Measurements from ENCODE around the gene MST1. TPM values are rescaled to one million over a fixed set of nuclear protein-coding genes. Genes with fewer than 3 reads are reported as not detected.

MST1 gene
- total RNA-seq, 4 donors from 2014 or later, result 11.7 to 23.7 (median 17.0) TPM

DNA sequence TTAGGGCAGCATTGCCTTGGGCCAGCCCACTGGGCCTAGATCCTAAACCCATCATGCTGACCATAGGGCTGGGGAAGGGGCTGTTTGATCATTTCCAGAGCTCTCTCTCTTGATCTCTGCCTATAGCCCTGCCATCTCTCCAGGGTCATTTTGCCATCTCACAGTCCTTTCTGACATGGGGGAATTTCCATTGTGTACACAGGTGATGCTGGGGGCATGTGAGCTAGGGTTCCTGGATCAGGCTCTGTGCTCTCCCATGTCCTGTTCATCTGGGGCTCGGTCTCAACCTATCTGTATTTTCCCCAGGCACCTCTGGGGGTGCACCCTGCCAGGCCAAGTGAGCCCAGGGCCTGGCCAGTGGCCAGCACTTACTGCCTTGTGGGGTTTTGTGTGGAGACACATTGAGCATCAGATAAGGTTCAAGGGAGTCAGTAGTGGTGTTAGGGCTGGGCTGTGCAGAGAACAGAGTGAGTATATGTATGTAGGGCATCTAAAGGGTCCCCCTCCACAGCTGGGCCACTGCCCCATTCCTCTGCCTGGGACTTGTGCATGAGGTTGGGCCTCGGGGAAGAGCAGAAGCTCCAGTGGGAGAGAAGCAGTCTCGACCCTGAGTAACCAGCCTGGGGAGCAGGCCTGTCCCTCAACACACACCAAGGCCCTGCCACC is 40.8 kb downstream of the MST1 start:
- 75 to 82% methylated on average over 2 to 3 of the region's 3 CpGs for WGBS, 2 donors
- Histone ChIP-seq H3K9me3 (no peaks in the 10 kb centered on the region), H3K36me3 (peaks cover 0 to 20% (median 0%) of the 10 kb centered on the region in 3 donors), H3K27me3 (no peaks in the 10 kb centered on the region), H3K4me3 (no peak overlapping the region), H3K4me1 (no peaks in the 10 kb centered on the region), H3K27ac (no peak overlapping the region)
- TF ChIP-seq POLR2A (IDR thresholded peaks at IDR 0.05) (no peak), EP300 (IDR thresholded peaks at IDR 0.05) (no peak)
- TF ChIP-seq, protein P1, sequence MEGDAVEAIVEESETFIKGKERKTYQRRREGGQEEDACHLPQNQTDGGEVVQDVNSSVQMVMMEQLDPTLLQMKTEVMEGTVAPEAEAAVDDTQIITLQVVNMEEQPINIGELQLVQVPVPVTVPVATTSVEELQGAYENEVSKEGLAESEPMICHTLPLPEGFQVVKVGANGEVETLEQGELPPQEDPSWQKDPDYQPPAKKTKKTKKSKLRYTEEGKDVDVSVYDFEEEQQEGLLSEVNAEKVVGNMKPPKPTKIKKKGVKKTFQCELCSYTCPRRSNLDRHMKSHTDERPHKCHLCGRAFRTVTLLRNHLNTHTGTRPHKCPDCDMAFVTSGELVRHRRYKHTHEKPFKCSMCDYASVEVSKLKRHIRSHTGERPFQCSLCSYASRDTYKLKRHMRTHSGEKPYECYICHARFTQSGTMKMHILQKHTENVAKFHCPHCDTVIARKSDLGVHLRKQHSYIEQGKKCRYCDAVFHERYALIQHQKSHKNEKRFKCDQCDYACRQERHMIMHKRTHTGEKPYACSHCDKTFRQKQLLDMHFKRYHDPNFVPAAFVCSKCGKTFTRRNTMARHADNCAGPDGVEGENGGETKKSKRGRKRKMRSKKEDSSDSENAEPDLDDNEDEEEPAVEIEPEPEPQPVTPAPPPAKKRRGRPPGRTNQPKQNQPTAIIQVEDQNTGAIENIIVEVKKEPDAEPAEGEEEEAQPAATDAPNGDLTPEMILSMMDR (IDR thresholded peaks at IDR 0.05), result no peak
- no peak for DNase-seq (ENCODE audit: low spot score in 2 of 2)

DNA sequence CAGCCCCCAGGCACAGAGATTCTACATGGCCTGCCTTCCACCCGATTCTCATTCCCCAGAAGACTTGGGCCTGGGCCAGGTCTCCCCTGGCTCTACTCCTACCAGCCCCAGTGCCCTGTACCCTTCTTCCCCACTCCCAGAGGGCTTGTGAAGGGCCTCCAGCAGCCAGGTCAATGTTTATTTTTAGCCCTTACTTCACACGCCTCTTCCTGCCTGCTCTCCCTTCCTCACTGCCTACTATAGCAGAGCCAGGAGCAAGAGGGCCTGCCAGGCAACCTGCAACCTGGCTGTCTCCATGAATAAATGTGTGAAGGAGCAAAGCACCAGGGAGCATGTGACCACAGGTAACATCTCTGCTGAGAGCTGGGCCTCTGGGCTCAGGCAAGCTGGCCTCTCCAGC is 41.5 kb downstream of the MST1 start:
- H3K4me3 ChIP-seq, result no peak overlapping the region
- H3K9me3 ChIP-seq, result no peaks in the 10 kb centered on the region
- DNase-seq (ENCODE audit: low spot score in 2 of 2), result no peak
- no peaks in the 10 kb centered on the region for H3K4me1 ChIP-seq
- TF ChIP-seq POLR2A (IDR thresholded peaks at IDR 0.05) (no peak), EP300 (IDR thresholded peaks at IDR 0.05) (no peak)
- TF ChIP-seq, protein P1 (IDR thresholded peaks at IDR 0.05), result no peak
- no peak overlapping the region for H3K27ac ChIP-seq
- peaks cover 0 to 23% (median 0%) of the 10 kb centered on the region in 3 donors for H3K36me3 ChIP-seq
- WGBS, 2 donors, result 62 to 71% methylated on average over 2 of the region's 2 CpGs
- H3K27me3 ChIP-seq, result no peaks in the 10 kb centered on the region

DNA sequence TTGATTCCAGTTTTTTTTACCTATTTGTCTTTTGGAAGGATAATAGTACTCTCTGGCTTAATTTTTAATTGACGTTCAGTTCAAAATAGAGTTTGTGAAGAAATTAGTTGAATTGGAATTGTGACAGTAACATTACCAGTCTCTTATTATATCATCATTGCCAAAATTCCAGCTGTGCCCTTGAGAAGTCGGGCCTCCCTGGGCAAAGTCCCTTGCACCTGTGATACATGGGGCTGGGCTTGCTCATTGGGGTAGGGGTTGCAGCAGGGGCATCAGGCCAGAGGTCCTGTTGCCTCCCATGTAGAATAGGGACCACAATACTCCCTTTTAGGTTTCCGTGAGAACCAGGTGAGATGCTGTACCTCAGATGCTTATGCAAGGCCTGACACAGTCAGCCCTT is 43.0 kb downstream of the MST1 start:
- no peak for DNase-seq (ENCODE audit: low spot score in 2 of 2)
- TF ChIP-seq POLR2A (IDR thresholded peaks at IDR 0.05) (no peak), EP300 (IDR thresholded peaks at IDR 0.05) (no peak)
- TF ChIP-seq, protein P1 (IDR thresholded peaks at IDR 0.05), result no peak
- H3K4me1 ChIP-seq, result no peaks in the 10 kb centered on the region
- H3K27ac ChIP-seq, result no peak overlapping the region
- H3K36me3 ChIP-seq, result peaks cover 0 to 18% (median 0%) of the 10 kb centered on the region in 3 donors
- 81 to 84% methylated on average over 3 of the region's 3 CpGs for WGBS, 2 donors
- H3K4me3 ChIP-seq, result no peak overlapping the region
- H3K9me3 ChIP-seq, result no peaks in the 10 kb centered on the region
- no peaks in the 10 kb centered on the region for H3K27me3 ChIP-seq

DNA sequence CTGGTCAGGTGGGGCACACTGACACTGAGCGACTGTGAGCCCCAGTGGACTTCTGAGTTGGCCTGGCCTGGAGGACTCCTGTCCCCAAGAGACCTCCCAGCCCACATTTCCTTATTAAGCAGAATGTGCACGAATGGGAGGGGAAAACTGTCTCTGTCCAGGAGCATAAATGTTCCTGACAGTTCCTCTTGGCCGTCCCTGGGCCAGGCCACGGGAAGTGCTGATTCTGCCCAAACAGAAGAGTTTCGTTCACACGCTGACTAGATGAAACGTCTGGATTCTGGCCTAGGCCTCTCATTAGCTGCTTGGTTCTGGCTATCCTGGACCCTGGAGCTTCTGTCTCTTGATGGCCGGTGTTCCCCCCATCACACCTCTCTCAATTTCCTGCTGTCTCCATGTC is 44.6 kb downstream of the MST1 start:
- H3K27ac ChIP-seq, result no peak overlapping the region
- TF ChIP-seq, protein P1 (IDR thresholded peaks at IDR 0.05), result no peak
- TF ChIP-seq POLR2A (IDR thresholded peaks at IDR 0.05) (no peak), EP300 (IDR thresholded peaks at IDR 0.05) (no peak)
- no peaks in the 10 kb centered on the region for H3K4me1 ChIP-seq
- H3K4me3 ChIP-seq, result no peak overlapping the region
- peaks cover 0 to 14% (median 0%) of the 10 kb centered on the region in 3 donors for H3K36me3 ChIP-seq
- no peak for DNase-seq (ENCODE audit: low spot score in 2 of 2)
- no peaks in the 10 kb centered on the region for H3K9me3 ChIP-seq
- WGBS, 2 donors, result 81 to 87% methylated on average over 7 to 8 of the region's 8 CpGs
- no peaks in the 10 kb centered on the region for H3K27me3 ChIP-seq

DNA sequence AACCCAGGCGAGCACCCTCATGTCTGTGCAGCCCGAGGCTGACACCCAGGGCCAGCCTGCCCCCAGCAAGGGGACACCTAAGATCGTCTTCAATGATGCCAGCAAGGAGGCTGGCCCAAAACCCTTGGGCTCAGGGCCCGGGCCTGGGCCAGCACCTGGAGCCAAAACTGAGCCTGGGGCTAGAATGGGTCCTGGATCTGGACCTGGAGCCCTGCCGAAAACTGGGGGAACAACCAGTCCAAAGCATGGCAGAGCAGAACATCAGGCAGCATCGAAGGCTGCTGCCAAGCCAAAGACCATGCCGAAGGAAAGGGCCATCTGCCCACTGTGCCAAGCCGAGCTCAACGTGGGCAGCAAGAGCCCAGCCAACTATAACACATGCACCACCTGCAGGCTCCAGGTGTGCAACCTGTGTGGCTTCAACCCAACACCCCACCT is 46.5 kb downstream of the MST1 start:
- TF ChIP-seq, protein P1 (IDR thresholded peaks at IDR 0.05), result no peak
- TF ChIP-seq EP300 (IDR thresholded peaks at IDR 0.05) (no peak), POLR2A (IDR thresholded peaks at IDR 0.05) (no peak)
- Histone ChIP-seq H3K4me1 (no peaks in the 10 kb centered on the region), H3K9me3 (no peaks in the 10 kb centered on the region), H3K36me3 (peaks cover 0 to 14% (median 0%) of the 10 kb centered on the region in 3 donors), H3K27me3 (no peaks in the 10 kb centered on the region), H3K4me3 (no peak overlapping the region), H3K27ac (no peak overlapping the region)
- WGBS, 2 donors, result 94 to 96% methylated on average over 4 to 8 of the region's 9 CpGs
- no peak for DNase-seq (ENCODE audit: low spot score in 2 of 2)
